Measurements from ENCODE around the gene KIF26A. TPM values are rescaled to one million over a fixed set of nuclear protein-coding genes. Genes with fewer than 3 reads are reported as not detected.

KIF26A gene
- total RNA-seq, 1 experiment from 2014 or later = 68.2 TPM

GRCh38 chr14:104098272-104099095 is 39.9 kb upstream of the KIF26A start:
- no peaks in the 10 kb centered on the region for H3K36me3 ChIP-seq
- no peak overlapping the region for H3K4me3 ChIP-seq
- H3K27me3 ChIP-seq = peaks cover 2% of the 10 kb centered on the region; the same call in 1 of the 2 replicates
- DNase-seq = no peak
- H3K4me1 ChIP-seq = peaks cover 11% of the 10 kb centered on the region
- no peak overlapping the region for H3K27ac ChIP-seq
- H3K9me3 ChIP-seq (replicated peaks) = no peaks in the 10 kb centered on the region

- peaks cover 9% of the 10 kb centered on the region; the same call in 1 of the 2 replicates for H3K27me3 ChIP-seq
- H3K4me3 ChIP-seq = no peak overlapping the region
- H3K36me3 ChIP-seq = no peaks in the 10 kb centered on the region
- peak; percentile 48 to 50 for DNase-seq
- peaks cover 11% of the 10 kb centered on the region for H3K4me1 ChIP-seq
- H3K27ac ChIP-seq = no peak overlapping the region; the same call in 1 of the 2 replicates
- no peaks in the 10 kb centered on the region for H3K9me3 ChIP-seq (replicated peaks)
These were observed 39.0 kb upstream of the KIF26A start for GRCh38 chr14:104099096-104100041.

GRCh38 chr14:104100171-104101085 is 38.0 kb upstream of the KIF26A start:
- Histone ChIP-seq H3K4me1 (peaks cover 11% of the 10 kb centered on the region), H3K27ac (no peak overlapping the region), H3K27me3 (peaks cover 17% of the 10 kb centered on the region), H3K9me3 (replicated peaks) (no peaks in the 10 kb centered on the region), H3K4me3 (no peak overlapping the region), H3K36me3 (no peaks in the 10 kb centered on the region)
- DNase-seq = no peak

GRCh38 chr14:104101086-104101621 is 37.2 kb upstream of the KIF26A start:
- no peak overlapping the region for H3K27ac ChIP-seq

GRCh38 chr14:104101651-104102281 is 36.6 kb upstream of the KIF26A start:
- no peak overlapping the region for H3K27ac ChIP-seq
- H3K36me3 ChIP-seq = no peaks in the 10 kb centered on the region
- H3K4me1 ChIP-seq = peaks cover 11% of the 10 kb centered on the region
- peaks cover 17% of the 10 kb centered on the region for H3K27me3 ChIP-seq
- DNase-seq = no peak
- H3K4me3 ChIP-seq = no peak overlapping the region
- H3K9me3 ChIP-seq (replicated peaks) = no peaks in the 10 kb centered on the region

More at GRCh38 chr14:104101086-104101621, 37.2 kb upstream of the KIF26A start:
- no peak overlapping the region for H3K4me3 ChIP-seq
- peaks cover 11% of the 10 kb centered on the region for H3K4me1 ChIP-seq
- DNase-seq = no peak
- H3K27me3 ChIP-seq = peaks cover 17% of the 10 kb centered on the region
- H3K9me3 ChIP-seq (replicated peaks) = no peaks in the 10 kb centered on the region
- no peaks in the 10 kb centered on the region for H3K36me3 ChIP-seq

- Histone ChIP-seq H3K36me3 (no peaks in the 10 kb centered on the region), H3K4me1 (peaks cover 11% of the 10 kb centered on the region), H3K27ac (no peak overlapping the region), H3K9me3 (replicated peaks) (no peaks in the 10 kb centered on the region), H3K27me3 (peaks cover 20% of the 10 kb centered on the region), H3K4me3 (no peak overlapping the region)
- no peak for DNase-seq
These were observed 36.0 kb upstream of the KIF26A start for GRCh38 chr14:104102282-104102914.

GRCh38 chr14:104103061-104103445 is 35.3 kb upstream of the KIF26A start:
- no peaks in the 10 kb centered on the region for H3K9me3 ChIP-seq (replicated peaks)
- no peak overlapping the region for H3K4me3 ChIP-seq

GRCh38 chr14:104103446-104104075 is 34.8 kb upstream of the KIF26A start:
- no peaks in the 10 kb centered on the region for H3K9me3 ChIP-seq (replicated peaks)
- H3K4me1 ChIP-seq = peaks cover 11% of the 10 kb centered on the region
- no peaks in the 10 kb centered on the region for H3K36me3 ChIP-seq
- no peak overlapping the region for H3K4me3 ChIP-seq
- no peak overlapping the region for H3K27ac ChIP-seq
- no peak for DNase-seq
- H3K27me3 ChIP-seq = peaks cover 20% of the 10 kb centered on the region

More at GRCh38 chr14:104103061-104103445, 35.3 kb upstream of the KIF26A start:
- Histone ChIP-seq H3K27ac (no peak overlapping the region), H3K4me1 (peaks cover 11% of the 10 kb centered on the region), H3K27me3 (peaks cover 20% of the 10 kb centered on the region), H3K36me3 (no peaks in the 10 kb centered on the region)
- DNase-seq = no peak

GRCh38 chr14:104104076-104104901 is 34.1 kb upstream of the KIF26A start:
- Histone ChIP-seq H3K4me1 (peaks cover 10% of the 10 kb centered on the region), H3K27me3 (peaks cover 20% of the 10 kb centered on the region), H3K4me3 (no peak overlapping the region), H3K36me3 (no peaks in the 10 kb centered on the region), H3K9me3 (replicated peaks) (no peaks in the 10 kb centered on the region), H3K27ac (no peak overlapping the region)
- DNase-seq = peak in 1 of 2 experiments; percentile 4

GRCh38 chr14:104105071-104105821 is 33.1 kb upstream of the KIF26A start:
- peaks cover under 1% of the 10 kb centered on the region; the same call in 1 of the 2 replicates for H3K4me1 ChIP-seq
- peak in 1 of 2 experiments; percentile 5 for DNase-seq
- no peak overlapping the region for H3K27ac ChIP-seq
- H3K27me3 ChIP-seq = peaks cover 20% of the 10 kb centered on the region
- no peaks in the 10 kb centered on the region for H3K36me3 ChIP-seq
- no peak overlapping the region for H3K4me3 ChIP-seq
- H3K9me3 ChIP-seq (replicated peaks) = no peaks in the 10 kb centered on the region

- Histone ChIP-seq H3K9me3 (replicated peaks) (no peaks in the 10 kb centered on the region), H3K36me3 (no peaks in the 10 kb centered on the region), H3K4me3 (no peak overlapping the region), H3K4me1 (no peaks in the 10 kb centered on the region), H3K27ac (no peak overlapping the region), H3K27me3 (peaks cover 20% of the 10 kb centered on the region)
- peak in 1 of 2 experiments; percentile 5 for DNase-seq
These were observed 32.4 kb upstream of the KIF26A start for GRCh38 chr14:104105822-104106470.

Data from SJCRH30 (cell line).